ENCODE measurements around the gene GJC1.

Gene GJC1

GRCh38 chr17:44844390-44844830 is 14.3 kb upstream of the GJC1 start:
- H3K9me3 ChIP-seq (ENCODE audit: insufficient read depth, low read length) = no peaks in the 10 kb centered on the region
- DNase-seq (ENCODE audit: low read depth, low spot score) = no peak
- peaks cover 15% of the 10 kb centered on the region for H3K36me3 ChIP-seq (ENCODE audit: insufficient read depth, insufficient read length, low read length)
- H3K4me3 ChIP-seq (ENCODE audit: insufficient read length, low read depth) = no peak overlapping the region
- no peak for TF ChIP-seq SUZ12 (IDR thresholded peaks at IDR 0.05; ENCODE audit: extremely low read depth, insufficient read depth, insufficient read length)
- TF ChIP-seq YY1 (IDR thresholded peaks at IDR 0.05; ENCODE audit: insufficient read depth, insufficient read length) = no peak
- no peak for TF ChIP-seq ZNF274 (IDR thresholded peaks at IDR 0.05; ENCODE audit: low read depth, low read length)
- H3K9ac ChIP-seq (ENCODE audit: insufficient read length, low read depth) = no peak overlapping the region
- no peaks in the 10 kb centered on the region for H3K27me3 ChIP-seq (ENCODE audit: insufficient read depth, insufficient read length)
- H3K4me1 ChIP-seq (ENCODE audit: insufficient read depth, insufficient read length) = peaks cover 27% of the 10 kb centered on the region

DNA sequence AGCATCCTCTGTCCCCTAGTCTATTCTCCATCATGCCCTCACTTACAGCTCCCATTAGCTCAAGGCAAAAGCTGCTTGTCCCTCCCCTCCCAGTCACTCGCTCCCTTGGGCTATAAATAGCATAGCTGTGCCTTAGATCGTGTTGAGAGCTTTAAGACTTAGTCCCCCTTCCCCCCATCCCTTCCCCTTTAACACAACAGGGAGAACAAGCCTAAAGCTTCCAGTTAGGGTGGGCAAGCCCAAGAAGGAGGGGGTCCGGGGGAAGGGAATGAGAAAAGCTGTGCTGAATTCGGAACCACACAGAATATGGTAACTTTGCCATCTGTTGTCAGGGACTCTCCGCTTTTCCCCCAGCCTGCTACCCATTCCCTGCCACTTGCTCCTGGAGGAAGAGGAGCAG is 12.7 kb upstream of the GJC1 start:
- Histone ChIP-seq H3K9ac (ENCODE audit: insufficient read length, low read depth) (peak overlapping the region; percentile 27), H3K4me3 (ENCODE audit: insufficient read length, low read depth) (no peak overlapping the region), H3K27me3 (ENCODE audit: insufficient read depth, insufficient read length) (no peaks in the 10 kb centered on the region), H3K4me1 (ENCODE audit: insufficient read depth, insufficient read length) (peaks cover 22% of the 10 kb centered on the region), H3K9me3 (ENCODE audit: insufficient read depth, low read length) (no peaks in the 10 kb centered on the region), H3K36me3 (ENCODE audit: insufficient read depth, insufficient read length, low read length) (peaks cover 3% of the 10 kb centered on the region)
- DNase-seq (ENCODE audit: low read depth, low spot score) = peak; percentile 68
- TF ChIP-seq SUZ12 (IDR thresholded peaks at IDR 0.05; ENCODE audit: extremely low read depth, insufficient read depth, insufficient read length) = no peak
- TF ChIP-seq YY1 (IDR thresholded peaks at IDR 0.05; ENCODE audit: insufficient read depth, insufficient read length) = no peak
- TF ChIP-seq ZNF274 (IDR thresholded peaks at IDR 0.05; ENCODE audit: low read depth, low read length) = no peak

GRCh38 chr17:44840936-44841335 is 10.8 kb upstream of the GJC1 start:
- H3K9ac ChIP-seq (ENCODE audit: insufficient read length, low read depth) = no peak overlapping the region
- H3K27me3 ChIP-seq (ENCODE audit: insufficient read depth, insufficient read length) = no peaks in the 10 kb centered on the region
- H3K4me3 ChIP-seq (ENCODE audit: insufficient read length, low read depth) = no peak overlapping the region
- H3K4me1 ChIP-seq (ENCODE audit: insufficient read depth, insufficient read length) = peaks cover 22% of the 10 kb centered on the region
- no peaks in the 10 kb centered on the region for H3K9me3 ChIP-seq (ENCODE audit: insufficient read depth, low read length)
- TF ChIP-seq ZNF274 (IDR thresholded peaks at IDR 0.05; ENCODE audit: low read depth, low read length) (no peak), YY1 (IDR thresholded peaks at IDR 0.05; ENCODE audit: insufficient read depth, insufficient read length) (no peak), SUZ12 (IDR thresholded peaks at IDR 0.05; ENCODE audit: extremely low read depth, insufficient read depth, insufficient read length) (no peak)
- DNase-seq (ENCODE audit: low read depth, low spot score) = no peak
- no peaks in the 10 kb centered on the region for H3K36me3 ChIP-seq (ENCODE audit: insufficient read depth, insufficient read length, low read length)

DNA sequence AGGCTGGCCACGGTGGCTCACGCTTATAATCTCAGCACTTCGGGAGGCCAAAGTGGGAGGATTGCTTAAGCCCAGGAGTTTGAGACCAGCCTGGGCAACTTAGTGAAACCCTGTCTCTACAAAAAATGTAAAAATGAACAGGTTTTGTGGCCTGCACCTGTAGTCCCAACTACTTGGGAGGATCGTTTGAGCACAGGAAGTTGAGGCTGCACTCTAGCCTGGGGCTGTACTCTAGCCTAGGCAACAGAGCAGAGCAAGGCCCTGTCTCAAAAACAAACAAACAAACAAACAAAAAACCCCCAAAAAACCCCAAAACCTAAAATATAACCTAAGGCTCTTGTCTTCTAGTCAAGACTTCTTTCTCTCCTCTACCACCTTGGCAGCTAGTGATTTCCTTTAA is 10.2 kb upstream of the GJC1 start:
- TF ChIP-seq SUZ12 (IDR thresholded peaks at IDR 0.05; ENCODE audit: extremely low read depth, insufficient read depth, insufficient read length) (no peak), YY1 (IDR thresholded peaks at IDR 0.05; ENCODE audit: insufficient read depth, insufficient read length) (no peak), ZNF274 (IDR thresholded peaks at IDR 0.05; ENCODE audit: low read depth, low read length) (no peak)
- H3K4me3 ChIP-seq (ENCODE audit: insufficient read length, low read depth) = no peak overlapping the region
- H3K4me1 ChIP-seq (ENCODE audit: insufficient read depth, insufficient read length) = peaks cover 22% of the 10 kb centered on the region
- H3K9ac ChIP-seq (ENCODE audit: insufficient read length, low read depth) = no peak overlapping the region
- H3K27me3 ChIP-seq (ENCODE audit: insufficient read depth, insufficient read length) = no peaks in the 10 kb centered on the region
- H3K9me3 ChIP-seq (ENCODE audit: insufficient read depth, low read length) = no peaks in the 10 kb centered on the region
- no peaks in the 10 kb centered on the region for H3K36me3 ChIP-seq (ENCODE audit: insufficient read depth, insufficient read length, low read length)
- DNase-seq (ENCODE audit: low read depth, low spot score) = no peak

- Histone ChIP-seq H3K9ac (ENCODE audit: insufficient read length, low read depth) (no peak overlapping the region), H3K27me3 (ENCODE audit: insufficient read depth, insufficient read length) (no peaks in the 10 kb centered on the region), H3K36me3 (ENCODE audit: insufficient read depth, insufficient read length, low read length) (no peaks in the 10 kb centered on the region), H3K4me1 (ENCODE audit: insufficient read depth, insufficient read length) (peaks cover 19% of the 10 kb centered on the region), H3K9me3 (ENCODE audit: insufficient read depth, low read length) (no peaks in the 10 kb centered on the region), H3K4me3 (ENCODE audit: insufficient read length, low read depth) (no peak overlapping the region)
- no peak for DNase-seq (ENCODE audit: low read depth, low spot score)
- no peak for TF ChIP-seq YY1 (IDR thresholded peaks at IDR 0.05; ENCODE audit: insufficient read depth, insufficient read length)
- no peak for TF ChIP-seq SUZ12 (IDR thresholded peaks at IDR 0.05; ENCODE audit: extremely low read depth, insufficient read depth, insufficient read length)
- no peak for TF ChIP-seq ZNF274 (IDR thresholded peaks at IDR 0.05; ENCODE audit: low read depth, low read length)
Observed at GRCh38 chr17:44837196-44837595, 7.1 kb upstream of the GJC1 start.

GRCh38 chr17:44832805-44833204 is 2.7 kb upstream of the GJC1 start:
- Histone ChIP-seq H3K9me3 (ENCODE audit: insufficient read depth, low read length) (no peaks in the 10 kb centered on the region), H3K36me3 (ENCODE audit: insufficient read depth, insufficient read length, low read length) (no peaks in the 10 kb centered on the region), H3K4me3 (ENCODE audit: insufficient read length, low read depth) (no peak overlapping the region), H3K4me1 (ENCODE audit: insufficient read depth, insufficient read length) (peaks cover 13% of the 10 kb centered on the region), H3K27me3 (ENCODE audit: insufficient read depth, insufficient read length) (no peaks in the 10 kb centered on the region), H3K9ac (ENCODE audit: insufficient read length, low read depth) (no peak overlapping the region)
- no peak for DNase-seq (ENCODE audit: low read depth, low spot score)
- TF ChIP-seq YY1 (IDR thresholded peaks at IDR 0.05; ENCODE audit: insufficient read depth, insufficient read length) (no peak), SUZ12 (IDR thresholded peaks at IDR 0.05; ENCODE audit: extremely low read depth, insufficient read depth, insufficient read length) (no peak), ZNF274 (IDR thresholded peaks at IDR 0.05; ENCODE audit: low read depth, low read length) (no peak)

- H3K4me1 ChIP-seq (ENCODE audit: insufficient read depth, insufficient read length) = peaks cover 13% of the 10 kb centered on the region
- no peak for TF ChIP-seq SUZ12 (IDR thresholded peaks at IDR 0.05; ENCODE audit: extremely low read depth, insufficient read depth, insufficient read length)
- H3K36me3 ChIP-seq (ENCODE audit: insufficient read depth, insufficient read length, low read length) = no peaks in the 10 kb centered on the region
- H3K9ac ChIP-seq (ENCODE audit: insufficient read length, low read depth) = peak overlapping the region; percentile 45
- no peaks in the 10 kb centered on the region for H3K27me3 ChIP-seq (ENCODE audit: insufficient read depth, insufficient read length)
- H3K9me3 ChIP-seq (ENCODE audit: insufficient read depth, low read length) = no peaks in the 10 kb centered on the region
- no peak for DNase-seq (ENCODE audit: low read depth, low spot score)
- H3K4me3 ChIP-seq (ENCODE audit: insufficient read length, low read depth) = no peak overlapping the region
Observed at GRCh38 chr17:44831371-44831770, 1.3 kb upstream of the GJC1 start.
